Activated CD8-positive, alpha-beta T cell treated with anti-CD3 and anti-CD28 coated beads, Interleukin-2, amount 10 ng/mL, durations not matched to agents 7 days and 5 days (primary cell): ENCODE measurements around the gene OCIAD1. TPM values are rescaled to one million over a fixed set of nuclear protein-coding genes. Genes with fewer than 3 reads are reported as not detected.

Source experiments
- ATAC-seq: fragments of 150-1000 bp; cut with Tn5 transposase; one replicate; pipeline ENCODE4 v1.10.0; 2021; ENCODE audit warnings: moderate library complexity
- CTCF ChIA-PET: fragments of 350-600 bp; sonication (Branson Sonifier 250); formaldehyde crosslinking; loops from one replicate; lab custom pipeline; 2021; ENCODE audit warnings: antibody characterized with exemption; lab: Charles Lee
- POLR2A ChIA-PET: fragments of 350-600 bp; sonication (Branson Sonifier 250); formaldehyde crosslinking; loops from one replicate; lab custom pipeline; 2021; ENCODE audit warnings: antibody characterized with exemption; lab: Charles Lee
- DNase-seq: peaks from one replicate; pipeline ENCODE4 v3.0.0-alpha.2; 2020
- H3K27ac Mint-ChIP-seq: one replicate; pipeline ENCODE4 v1.8.0; 2021; ENCODE audit warnings: mild to moderate bottlenecking, mixed read lengths
- H3K27me3 Mint-ChIP-seq: one replicate; pipeline ENCODE4 v1.8.0; 2021; ENCODE audit warnings: low read depth, mixed read lengths
- H3K36me3 Mint-ChIP-seq: one replicate; pipeline ENCODE4 v1.8.0; 2021; ENCODE audit warnings: low read depth, mixed read lengths
- H3K4me1 Mint-ChIP-seq: one replicate; pipeline ENCODE4 v1.8.0; 2021; ENCODE audit warnings: low read depth, mixed read lengths
- H3K4me3 Mint-ChIP-seq: one replicate; pipeline ENCODE4 v1.8.0; 2021; ENCODE audit warnings: mild to moderate bottlenecking, mixed read lengths
- H3K9me3 Mint-ChIP-seq: one replicate; pipeline ENCODE4 v1.8.0; 2022; ENCODE audit warnings: mixed read lengths; ENCODE audit not compliant: insufficient read depth
- total RNA-seq, 2 experiments: library from RNA; stranded (reverse); gene quantifications; one replicate each; pipeline ENCODE4 v1.2.3, GENCODE V29; 2021

OCIAD1 gene
- 10 to 100 TPM; 92.4 to 93.7 TPM for total RNA-seq

- ATAC-seq (peak; percentile 98), DNase-seq (peak; percentile 98)
- ChIA-PET POLR2A (interaction anchor here (0.6 to 2.3 kb wide), 5 partner anchors 8 to 407 kb away, joined by 3 to 16 read pairs (median 3); partner anchors contain the start of gene FRYL), CTCF (interaction anchor here (1.0 kb wide), 1 partner anchor 10 kb away, joined by 3 read pairs; no protein-coding TSS in a partner anchor)
- H3K27ac Mint-ChIP-seq, result peak within 1 kb of the TSS; percentile 100
- peaks cover 18% of the 10 kb centered on the region for H3K4me1 Mint-ChIP-seq
- no peaks in the 10 kb centered on the region for H3K27me3 Mint-ChIP-seq
- H3K9me3 Mint-ChIP-seq, result no peaks in the 10 kb centered on the region
- H3K36me3 Mint-ChIP-seq, result peaks cover 30% of the 10 kb centered on the region
- H3K4me3 Mint-ChIP-seq, result peak within 1 kb of the TSS; percentile 100
These were observed at the start of gene OCIAD1 for GRCh38 chr4:48830706-48831531. TSS of gene OCIAD1 (plus strand) at chr4:48831088. CDS start at chr4:48832625, 1,537 bp downstream.

GRCh38 chr4:48781968-48782367, 48.9 kb upstream of the OCIAD1 start:
- no peaks in the 10 kb centered on the region for H3K27me3 Mint-ChIP-seq
- peaks cover 7% of the 10 kb centered on the region for H3K36me3 Mint-ChIP-seq
- peaks cover 27% of the 10 kb centered on the region for H3K4me1 Mint-ChIP-seq
- H3K9me3 Mint-ChIP-seq, result no peaks in the 10 kb centered on the region
- DNase-seq (no peak), ATAC-seq (no peak)
- peak overlapping the region; percentile 3 for H3K4me3 Mint-ChIP-seq
- no peak overlapping the region for H3K27ac Mint-ChIP-seq
- ChIA-PET CTCF (interaction anchor here (2.1 kb wide), 1 partner anchor 204 kb away, joined by 7 read pairs; no protein-coding TSS in a partner anchor), POLR2A (interaction anchor here (0.6 kb wide), 1 partner anchor 31 kb away, joined by 3 read pairs; no protein-coding TSS in a partner anchor)

GRCh38 chr4:48785302-48785701, 45.6 kb upstream of the OCIAD1 start:
- POLR2A ChIA-PET, result no interaction called here
- DNase-seq, result no peak
- Mint-ChIP-seq H3K9me3 (no peaks in the 10 kb centered on the region), H3K36me3 (no peaks in the 10 kb centered on the region), H3K27me3 (no peaks in the 10 kb centered on the region), H3K4me1 (peaks cover 10% of the 10 kb centered on the region), H3K27ac (no peak overlapping the region), H3K4me3 (no peak overlapping the region)
- ATAC-seq, result no peak
- CTCF ChIA-PET, result interaction anchor here (1.3 kb wide), 1 partner anchor 159 kb away, joined by 3 read pairs; no protein-coding TSS in a partner anchor

- Mint-ChIP-seq H3K9me3 (no peaks in the 10 kb centered on the region), H3K27ac (no peak overlapping the region), H3K27me3 (no peaks in the 10 kb centered on the region), H3K36me3 (no peaks in the 10 kb centered on the region), H3K4me1 (peaks cover 1% of the 10 kb centered on the region), H3K4me3 (no peak overlapping the region)
- POLR2A ChIA-PET, result no interaction called here
- no peak for ATAC-seq
- no peak for DNase-seq
- CTCF ChIA-PET, result no interaction called here
These were observed 44.3 kb upstream of the OCIAD1 start for GRCh38 chr4:48786549-48786948.

- CTCF ChIA-PET, result no interaction called here
These were observed 43.8 kb upstream of the OCIAD1 start for GRCh38 chr4:48787056-48787455.

GRCh38 chr4:48790561-48790960, 40.3 kb upstream of the OCIAD1 start:
- H3K27ac Mint-ChIP-seq, result no peak overlapping the region
- no peaks in the 10 kb centered on the region for H3K9me3 Mint-ChIP-seq
- DNase-seq (no peak), ATAC-seq (no peak)
- H3K27me3 Mint-ChIP-seq, result no peaks in the 10 kb centered on the region
- no peak overlapping the region for H3K4me3 Mint-ChIP-seq
- ChIA-PET POLR2A (interaction anchor here (0.7 kb wide), 1 partner anchor 10 kb away, joined by 3 read pairs; no protein-coding TSS in a partner anchor), CTCF (no interaction called here)
- H3K36me3 Mint-ChIP-seq, result no peaks in the 10 kb centered on the region
- H3K4me1 Mint-ChIP-seq, result no peaks in the 10 kb centered on the region

More at GRCh38 chr4:48787056-48787455, 43.8 kb upstream of the OCIAD1 start:
- DNase-seq, result no peak
- ATAC-seq, result no peak
- no peaks in the 10 kb centered on the region for H3K27me3 Mint-ChIP-seq
- POLR2A ChIA-PET, result no interaction called here
- H3K9me3 Mint-ChIP-seq, result no peaks in the 10 kb centered on the region
- no peaks in the 10 kb centered on the region for H3K36me3 Mint-ChIP-seq
- peaks cover 1% of the 10 kb centered on the region for H3K4me1 Mint-ChIP-seq
- no peak overlapping the region for H3K27ac Mint-ChIP-seq
- no peak overlapping the region for H3K4me3 Mint-ChIP-seq

GRCh38 chr4:48791313-48791712, 39.6 kb upstream of the OCIAD1 start:
- H3K27me3 Mint-ChIP-seq, result no peaks in the 10 kb centered on the region
- H3K4me1 Mint-ChIP-seq, result no peaks in the 10 kb centered on the region
- no peak overlapping the region for H3K4me3 Mint-ChIP-seq
- H3K27ac Mint-ChIP-seq, result no peak overlapping the region
- ChIA-PET CTCF (no interaction called here), POLR2A (no interaction called here)
- H3K9me3 Mint-ChIP-seq, result no peaks in the 10 kb centered on the region
- no peaks in the 10 kb centered on the region for H3K36me3 Mint-ChIP-seq
- DNase-seq (no peak), ATAC-seq (no peak)

GRCh38 chr4:48792348-48793006, 38.4 kb upstream of the OCIAD1 start:
- ChIA-PET CTCF (no interaction called here), POLR2A (no interaction called here)
- H3K36me3 Mint-ChIP-seq, result no peaks in the 10 kb centered on the region
- H3K4me3 Mint-ChIP-seq, result no peak overlapping the region
- H3K27me3 Mint-ChIP-seq, result peaks cover 2% of the 10 kb centered on the region
- H3K4me1 Mint-ChIP-seq, result no peaks in the 10 kb centered on the region
- no peaks in the 10 kb centered on the region for H3K9me3 Mint-ChIP-seq
- ATAC-seq, result no peak
- no peak for DNase-seq
- H3K27ac Mint-ChIP-seq, result no peak overlapping the region

- no peak overlapping the region for H3K27ac Mint-ChIP-seq
- ChIA-PET CTCF (no interaction called here), POLR2A (no interaction called here)
- no peaks in the 10 kb centered on the region for H3K9me3 Mint-ChIP-seq
- H3K36me3 Mint-ChIP-seq, result no peaks in the 10 kb centered on the region
- no peak for DNase-seq
- no peaks in the 10 kb centered on the region for H3K4me1 Mint-ChIP-seq
- H3K27me3 Mint-ChIP-seq, result peaks cover 2% of the 10 kb centered on the region
- no peak for ATAC-seq
- H3K4me3 Mint-ChIP-seq, result no peak overlapping the region
These were observed 35.8 kb upstream of the OCIAD1 start for GRCh38 chr4:48795108-48795507.

GRCh38 chr4:48796191-48796926, 34.5 kb upstream of the OCIAD1 start:
- H3K36me3 Mint-ChIP-seq, result no peaks in the 10 kb centered on the region
- ChIA-PET CTCF (no interaction called here), POLR2A (no interaction called here)
- H3K4me3 Mint-ChIP-seq, result no peak overlapping the region
- DNase-seq (no peak), ATAC-seq (no peak)
- H3K9me3 Mint-ChIP-seq, result no peaks in the 10 kb centered on the region
- H3K27ac Mint-ChIP-seq, result no peak overlapping the region
- no peaks in the 10 kb centered on the region for H3K4me1 Mint-ChIP-seq
- peaks cover 2% of the 10 kb centered on the region for H3K27me3 Mint-ChIP-seq

- DNase-seq (no peak), ATAC-seq (no peak)
- CTCF ChIA-PET, result no interaction called here
- POLR2A ChIA-PET, result no interaction called here
- Mint-ChIP-seq H3K36me3 (no peaks in the 10 kb centered on the region), H3K4me1 (no peaks in the 10 kb centered on the region), H3K27ac (no peak overlapping the region), H3K9me3 (no peaks in the 10 kb centered on the region), H3K4me3 (no peak overlapping the region), H3K27me3 (peaks cover 2% of the 10 kb centered on the region)
These were observed 33.8 kb upstream of the OCIAD1 start for GRCh38 chr4:48796927-48797679.
